Measurements from ENCODE around the gene SCO1. TPM values are rescaled to one million over a fixed set of nuclear protein-coding genes. Genes with fewer than 3 reads are reported as not detected.
"Not testable (repeated sequence)": the region's sequence is repeated elsewhere in the genome, so short reads cannot be mapped to it uniquely, and the experiment has no call there.

SCO1 gene
- total and polyA plus RNA-seq, 10 of the 15 experiments (the other 5 are each of a cell fraction or from before 2014, with no cell fraction given) = 8.2 to 73.0 (median 37.1) TPM

DNA sequence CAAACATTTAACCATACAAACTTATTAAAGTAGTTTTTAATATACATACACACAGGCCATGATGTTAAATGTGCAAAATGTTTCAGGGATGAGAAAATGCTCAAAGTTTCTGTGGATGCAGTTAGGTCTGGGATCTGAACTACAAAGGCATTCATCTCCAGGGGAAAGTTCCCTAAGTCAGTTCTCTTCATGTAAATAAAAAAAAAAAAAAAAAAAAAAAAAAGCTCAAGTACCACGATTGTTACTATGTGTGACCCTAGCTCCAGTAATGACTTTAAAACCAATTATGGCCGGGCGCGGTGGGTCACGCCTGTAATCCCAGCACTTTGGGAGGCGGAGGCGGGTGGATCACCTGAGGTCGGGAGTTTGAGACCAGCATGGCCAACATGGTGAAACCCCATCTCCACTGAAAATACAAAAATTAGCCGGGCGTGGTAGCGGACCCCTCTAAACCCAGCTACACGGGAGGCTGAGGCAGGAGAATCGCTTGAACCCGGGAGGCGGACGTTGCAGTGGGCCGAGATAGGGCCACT, 1.4 kb downstream of the SCO1 start:
- H3K9ac ChIP-seq (ENCODE audit: control insufficient read depth, insufficient read depth, low read length) = peak overlapping the region; percentile 95
- TF ChIP-seq, protein P1, sequence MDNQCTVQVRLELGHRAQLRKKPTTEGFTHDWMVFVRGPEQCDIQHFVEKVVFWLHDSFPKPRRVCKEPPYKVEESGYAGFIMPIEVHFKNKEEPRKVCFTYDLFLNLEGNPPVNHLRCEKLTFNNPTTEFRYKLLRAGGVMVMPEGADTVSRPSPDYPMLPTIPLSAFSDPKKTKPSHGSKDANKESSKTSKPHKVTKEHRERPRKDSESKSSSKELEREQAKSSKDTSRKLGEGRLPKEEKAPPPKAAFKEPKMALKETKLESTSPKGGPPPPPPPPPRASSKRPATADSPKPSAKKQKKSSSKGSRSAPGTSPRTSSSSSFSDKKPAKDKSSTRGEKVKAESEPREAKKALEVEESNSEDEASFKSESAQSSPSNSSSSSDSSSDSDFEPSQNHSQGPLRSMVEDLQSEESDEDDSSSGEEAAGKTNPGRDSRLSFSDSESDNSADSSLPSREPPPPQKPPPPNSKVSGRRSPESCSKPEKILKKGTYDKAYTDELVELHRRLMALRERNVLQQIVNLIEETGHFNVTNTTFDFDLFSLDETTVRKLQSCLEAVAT (IDR thresholded peaks at IDR 0.05) = peak; percentile 75
- RAD21 ChIA-PET (ENCODE audit: unreplicated experiment) = not testable (repeated sequence)

DNA sequence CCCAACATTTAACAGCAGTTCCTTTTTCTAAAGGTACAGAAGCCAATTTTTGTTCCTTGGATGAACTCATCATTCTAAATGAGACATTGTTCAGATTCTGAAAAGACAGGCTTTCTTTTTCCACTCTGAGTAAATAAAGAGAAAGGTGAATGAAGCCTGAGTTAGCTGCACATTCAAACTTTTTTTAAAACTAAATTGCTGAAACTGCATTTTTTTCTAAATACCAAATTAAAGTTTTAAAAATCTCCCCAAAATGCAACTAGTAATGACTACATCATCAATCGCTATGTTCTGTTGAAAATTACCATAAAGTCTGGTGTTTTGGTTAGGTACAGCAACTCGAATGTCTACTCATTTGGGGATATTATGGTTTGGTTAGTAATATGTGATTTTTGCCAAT, 9.8 kb downstream of the SCO1 start:
- TF ChIP-seq, protein P2, sequence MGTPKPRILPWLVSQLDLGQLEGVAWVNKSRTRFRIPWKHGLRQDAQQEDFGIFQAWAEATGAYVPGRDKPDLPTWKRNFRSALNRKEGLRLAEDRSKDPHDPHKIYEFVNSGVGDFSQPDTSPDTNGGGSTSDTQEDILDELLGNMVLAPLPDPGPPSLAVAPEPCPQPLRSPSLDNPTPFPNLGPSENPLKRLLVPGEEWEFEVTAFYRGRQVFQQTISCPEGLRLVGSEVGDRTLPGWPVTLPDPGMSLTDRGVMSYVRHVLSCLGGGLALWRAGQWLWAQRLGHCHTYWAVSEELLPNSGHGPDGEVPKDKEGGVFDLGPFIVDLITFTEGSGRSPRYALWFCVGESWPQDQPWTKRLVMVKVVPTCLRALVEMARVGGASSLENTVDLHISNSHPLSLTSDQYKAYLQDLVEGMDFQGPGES (IDR thresholded peaks at IDR 0.05) = no peak
- TF ChIP-seq ZBED1 (IDR thresholded peaks at IDR 0.05; ENCODE audit: borderline replicate concordance) = no peak
- RAD21 ChIA-PET (ENCODE audit: unreplicated experiment) = no interaction called here
- CTCF ChIA-PET = no interaction called here
- no peak for ATAC-seq
- no peaks in the 10 kb centered on the region for H3K9me3 ChIP-seq (replicated peaks; ENCODE audit: control insufficient read depth, insufficient read depth, low read length)
- POLR2A ChIA-PET = no interaction called here
- peaks cover 11% of the 10 kb centered on the region for H3K79me2 ChIP-seq (ENCODE audit: control insufficient read depth, insufficient read depth, low read length)
- intact Hi-C loops (cut with micrococcal nuclease; ENCODE audit: unreplicated experiment) (no loop called here), in situ Hi-C loops (cut with MboI) (no loop called here)
- no peak overlapping the region for H3K9ac ChIP-seq (ENCODE audit: control insufficient read depth, insufficient read depth, low read length)
- no peak overlapping the region for H3K4me3 ChIP-seq
- H4K20me1 ChIP-seq (ENCODE audit: control insufficient read depth, insufficient read depth) = no peaks in the 10 kb centered on the region
- WGBS (ENCODE audit: insufficient coverage, insufficient replicate concordance, low lambda C conversion rate, missing lambda C conversion rate) = 0% methylated on average over 2 of the region's 2 CpGs
- FAIRE-seq = no peak
- no TSS peak for BruUV-seq (replicated peaks)
- peaks cover 3 to 21% of the 10 kb centered on the region in 2 experiments; a peak in 3 of 4 replicates for H3K36me3 ChIP-seq (ENCODE audit: control insufficient read depth in 2 of 2, insufficient read depth in 2 of 2, low read length in 1 of 2)
- no peak overlapping the region for H2AFZ ChIP-seq (ENCODE audit: control insufficient read depth, low read depth, low read length)
- no peaks in the 10 kb centered on the region for H3K27me3 ChIP-seq (replicated peaks in 1 of 2; ENCODE audit: control insufficient read depth in 2 of 2, insufficient read depth in 2 of 2, low read length in 1 of 2)
- SMC1A ChIA-PET (ENCODE audit: uncharacterized antibody, unreplicated experiment) = no interaction called here
- no peak overlapping the region for H3K27ac ChIP-seq (ENCODE audit: control insufficient read depth, insufficient read depth)
- H3K4me2 ChIP-seq (ENCODE audit: control insufficient read depth, insufficient read depth) = no peak overlapping the region
- H3K4me1 ChIP-seq (ENCODE audit: control insufficient read depth, insufficient read depth, low read length) = no peaks in the 10 kb centered on the region
- DNase-seq (ENCODE audit: low read depth, low spot score) = no peak

More for the DNA sequence above, 1.4 kb downstream of the SCO1 start:
- BruUV-seq (replicated peaks); H3K9me3 ChIP-seq (replicated peaks; ENCODE audit: control insufficient read depth, insufficient read depth, low read length); H3K27ac ChIP-seq (ENCODE audit: control insufficient read depth, insufficient read depth); ATAC-seq; in situ Hi-C loops (cut with MboI); H3K4me1 ChIP-seq (ENCODE audit: control insufficient read depth, insufficient read depth, low read length); intact Hi-C loops (cut with micrococcal nuclease; ENCODE audit: unreplicated experiment); H4K20me1 ChIP-seq (ENCODE audit: control insufficient read depth, insufficient read depth); H3K27me3 ChIP-seq (replicated peaks in 1 of 2; ENCODE audit: control insufficient read depth in 2 of 2, insufficient read depth in 2 of 2, low read length in 1 of 2); FAIRE-seq; DNase-seq (ENCODE audit: low read depth, low spot score); H2AFZ ChIP-seq (ENCODE audit: control insufficient read depth, low read depth, low read length): not testable (repeated sequence)
- ChIA-PET POLR2A (interaction anchor here (0.6 to 1.3 kb wide), 3 partner anchors 18 to 1304 kb away, joined by 3 to 7 read pairs (median 3); no protein-coding TSS in a partner anchor), CTCF (interaction anchor here (0.9 to 5.9 kb wide), 3 partner anchors 9 to 64 kb away, joined by 3 to 40 read pairs (median 13); no protein-coding TSS in a partner anchor), SMC1A (ENCODE audit: uncharacterized antibody, unreplicated experiment) (interaction anchor here (0.7 kb wide), 1 partner anchor 42 kb away, joined by 3 read pairs; no protein-coding TSS in a partner anchor)
- WGBS (ENCODE audit: insufficient coverage, insufficient replicate concordance, low lambda C conversion rate, missing lambda C conversion rate) = 80% methylated on average over 14 of the region's 17 CpGs
- Histone ChIP-seq H3K79me2 (ENCODE audit: control insufficient read depth, insufficient read depth, low read length) (peaks cover 55% of the 10 kb centered on the region), H3K36me3 (ENCODE audit: control insufficient read depth in 2 of 2, insufficient read depth in 2 of 2, low read length in 1 of 2) (peaks cover 0 to 34% of the 10 kb centered on the region in 2 experiments; a peak in 3 of 4 replicates), H3K4me3 (peak overlapping the region; percentile 93), H3K4me2 (ENCODE audit: control insufficient read depth, insufficient read depth) (peak overlapping the region; percentile 81)

All from GM12878 (cell line).